Measurements from ENCODE around the gene INHBB. TPM values are rescaled to one million over a fixed set of nuclear protein-coding genes. Genes with fewer than 3 reads are reported as not detected.
A peak's percentile ranks its signal among the peaks of the same experiment; 100 is the strongest.

INHBB gene
- total RNA-seq, 6 donors from 2014 or later: 2.3 to 12.4 (median 8.0) TPM

DNA sequence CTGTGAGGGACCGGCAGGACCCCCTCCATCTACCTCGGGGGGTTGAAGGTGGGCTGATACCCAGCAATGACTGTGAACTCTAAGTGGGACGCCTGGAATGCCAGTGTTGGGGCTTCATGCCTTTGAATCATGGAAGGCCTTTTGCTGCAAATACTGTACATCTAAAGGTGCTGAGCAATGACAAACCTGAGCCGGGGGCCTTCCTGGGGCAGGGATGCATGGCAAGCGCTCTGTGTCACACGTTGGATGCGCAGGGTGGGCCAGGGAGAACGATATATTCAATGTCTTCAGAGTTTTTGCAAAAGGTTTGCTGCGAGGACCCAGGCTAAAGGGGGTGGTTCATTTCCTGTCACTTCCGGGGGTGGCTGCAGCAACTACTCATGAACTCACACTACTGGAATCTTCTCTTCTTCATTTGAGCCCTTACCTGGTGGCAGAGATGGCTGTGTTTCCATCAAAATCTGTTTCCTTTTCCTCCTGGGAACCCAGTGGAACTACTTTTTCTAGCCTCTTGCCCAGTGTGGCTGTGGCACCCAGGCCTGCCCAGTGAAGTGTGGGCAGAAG, 24.1 kb upstream of the INHBB start:
- Histone ChIP-seq H3K4me3 (no peak overlapping the region), H3K9me3 (no peaks in the 10 kb centered on the region), H3K27ac (no peak overlapping the region), H3K27me3 (no peaks in the 10 kb centered on the region), H3K4me1 (peaks cover 7 to 14% (median 10%) of the 10 kb centered on the region in 4 donors), H3K36me3 (no peaks in the 10 kb centered on the region)
- DNase-seq (no peak), ATAC-seq (ENCODE audit: low FRiP score in 2 of 2) (no peak)
- no peak for TF ChIP-seq POLR2A (IDR thresholded peaks at IDR 0.05)
- no peak for TF ChIP-seq EP300 (IDR thresholded peaks at IDR 0.05)
- TF ChIP-seq POLR2AphosphoS5 (IDR thresholded peaks at IDR 0.05): no peak
- TF ChIP-seq, protein P1, sequence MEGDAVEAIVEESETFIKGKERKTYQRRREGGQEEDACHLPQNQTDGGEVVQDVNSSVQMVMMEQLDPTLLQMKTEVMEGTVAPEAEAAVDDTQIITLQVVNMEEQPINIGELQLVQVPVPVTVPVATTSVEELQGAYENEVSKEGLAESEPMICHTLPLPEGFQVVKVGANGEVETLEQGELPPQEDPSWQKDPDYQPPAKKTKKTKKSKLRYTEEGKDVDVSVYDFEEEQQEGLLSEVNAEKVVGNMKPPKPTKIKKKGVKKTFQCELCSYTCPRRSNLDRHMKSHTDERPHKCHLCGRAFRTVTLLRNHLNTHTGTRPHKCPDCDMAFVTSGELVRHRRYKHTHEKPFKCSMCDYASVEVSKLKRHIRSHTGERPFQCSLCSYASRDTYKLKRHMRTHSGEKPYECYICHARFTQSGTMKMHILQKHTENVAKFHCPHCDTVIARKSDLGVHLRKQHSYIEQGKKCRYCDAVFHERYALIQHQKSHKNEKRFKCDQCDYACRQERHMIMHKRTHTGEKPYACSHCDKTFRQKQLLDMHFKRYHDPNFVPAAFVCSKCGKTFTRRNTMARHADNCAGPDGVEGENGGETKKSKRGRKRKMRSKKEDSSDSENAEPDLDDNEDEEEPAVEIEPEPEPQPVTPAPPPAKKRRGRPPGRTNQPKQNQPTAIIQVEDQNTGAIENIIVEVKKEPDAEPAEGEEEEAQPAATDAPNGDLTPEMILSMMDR (IDR thresholded peaks at IDR 0.05): no peak
- WGBS, 2 donors: 86 to 88% methylated on average over 9 to 10 of the region's 10 CpGs

DNA sequence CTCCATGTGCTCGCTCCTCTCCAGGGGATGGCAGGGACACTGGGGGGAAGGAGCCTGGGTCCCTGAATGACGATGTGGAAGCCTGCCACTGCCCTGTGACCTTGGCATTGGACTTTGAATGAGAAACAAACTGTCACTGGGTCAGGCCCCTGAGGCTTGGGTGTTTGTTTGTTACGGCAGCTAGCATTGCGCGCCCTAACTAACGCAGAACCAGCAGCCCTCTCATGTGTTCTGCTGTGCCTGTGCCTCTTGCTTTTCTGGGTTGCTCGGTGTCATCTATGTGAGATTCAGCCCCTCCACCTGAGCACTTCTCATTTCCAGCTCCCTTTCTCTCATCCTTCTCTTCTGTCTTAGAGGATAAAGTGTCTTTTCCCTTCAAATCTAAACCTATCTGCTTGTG, 23.6 kb upstream of the INHBB start:
- Histone ChIP-seq H3K4me3 (no peak overlapping the region), H3K4me1 (peaks cover 7 to 14% (median 10%) of the 10 kb centered on the region in 4 donors), H3K36me3 (no peaks in the 10 kb centered on the region), H3K9me3 (no peaks in the 10 kb centered on the region), H3K27ac (no peak overlapping the region), H3K27me3 (no peaks in the 10 kb centered on the region)
- DNase-seq (no peak), ATAC-seq (ENCODE audit: low FRiP score in 2 of 2) (no peak)
- 95 to 100% methylated on average over 7 of the region's 7 CpGs for WGBS, 2 donors
- TF ChIP-seq, protein P1 (IDR thresholded peaks at IDR 0.05): no peak
- TF ChIP-seq EP300 (IDR thresholded peaks at IDR 0.05) (no peak), POLR2A (IDR thresholded peaks at IDR 0.05) (no peak), POLR2AphosphoS5 (IDR thresholded peaks at IDR 0.05) (no peak)

DNA sequence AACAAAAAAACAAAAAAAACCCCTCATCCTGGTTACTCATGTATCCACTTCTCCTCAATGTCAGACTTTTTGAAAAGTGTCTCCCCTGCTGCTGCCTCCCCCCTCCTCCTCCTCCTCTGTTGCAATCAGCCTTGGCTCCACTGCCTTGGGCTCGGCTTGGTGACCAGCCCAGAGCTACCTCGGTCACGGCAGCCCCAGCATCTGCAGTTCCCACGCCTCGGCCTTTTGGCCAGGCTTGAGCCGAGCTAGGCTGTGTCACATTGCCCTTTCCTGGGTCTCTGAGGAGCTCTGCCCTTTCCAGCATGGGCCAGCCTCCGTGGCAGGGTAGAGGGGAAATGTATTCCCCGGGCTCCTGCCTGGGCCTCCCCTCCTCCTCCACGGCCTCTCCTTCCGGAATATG, 22.7 kb upstream of the INHBB start:
- Histone ChIP-seq H3K36me3 (no peaks in the 10 kb centered on the region), H3K4me3 (no peak overlapping the region), H3K9me3 (no peaks in the 10 kb centered on the region), H3K27me3 (no peaks in the 10 kb centered on the region), H3K27ac (no peak overlapping the region), H3K4me1 (peaks cover 7 to 14% (median 10%) of the 10 kb centered on the region in 4 donors)
- TF ChIP-seq, protein P1 (IDR thresholded peaks at IDR 0.05): no peak
- TF ChIP-seq POLR2A (IDR thresholded peaks at IDR 0.05): no peak
- no peak for TF ChIP-seq EP300 (IDR thresholded peaks at IDR 0.05)
- TF ChIP-seq POLR2AphosphoS5 (IDR thresholded peaks at IDR 0.05): no peak
- ATAC-seq (ENCODE audit: low FRiP score in 2 of 2) (peak; percentile 37 to 86), DNase-seq (no peak)
- 73 to 74% methylated on average over 10 of the region's 10 CpGs for WGBS, 2 donors

DNA sequence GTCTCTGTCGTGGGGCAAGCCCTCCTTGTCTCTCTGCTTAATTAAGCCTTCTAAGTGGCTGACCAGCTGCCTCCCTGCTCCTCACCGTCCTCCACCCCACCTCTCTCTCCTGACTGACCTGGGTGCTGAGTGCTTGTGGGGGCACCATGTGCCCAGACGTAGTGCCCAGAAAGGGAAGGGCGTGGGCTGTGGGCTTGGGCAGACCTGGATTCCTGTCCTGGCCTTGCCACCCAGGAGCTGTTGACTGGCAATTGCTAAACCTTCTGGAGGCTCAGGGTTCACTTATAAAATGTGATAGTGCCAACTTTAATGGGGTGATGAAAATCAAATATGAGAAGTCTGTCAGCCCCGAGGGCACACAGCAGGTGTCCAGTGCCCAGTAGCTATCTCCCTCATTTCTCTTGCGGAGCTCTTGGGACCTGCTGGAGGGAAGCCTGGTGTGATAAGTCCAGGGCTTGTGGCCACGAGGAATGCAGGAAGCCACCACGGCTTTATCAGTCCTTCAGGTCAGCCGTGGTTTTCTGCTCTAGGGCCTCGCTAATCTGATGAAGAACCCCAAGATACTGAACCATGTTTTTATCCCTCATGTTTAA, 22.0 kb upstream of the INHBB start:
- ATAC-seq (ENCODE audit: low FRiP score in 2 of 2) (no peak), DNase-seq (no peak)
- TF ChIP-seq EP300 (IDR thresholded peaks at IDR 0.05) (no peak), POLR2AphosphoS5 (IDR thresholded peaks at IDR 0.05) (no peak)
- Histone ChIP-seq H3K27ac (no peak overlapping the region), H3K4me3 (no peak overlapping the region), H3K27me3 (no peaks in the 10 kb centered on the region), H3K36me3 (no peaks in the 10 kb centered on the region), H3K4me1 (peaks cover 4 to 13% (median 9%) of the 10 kb centered on the region in 4 donors), H3K9me3 (no peaks in the 10 kb centered on the region)
- WGBS, 2 donors: 76 to 87% methylated on average over 9 to 10 of the region's 10 CpGs

DNA sequence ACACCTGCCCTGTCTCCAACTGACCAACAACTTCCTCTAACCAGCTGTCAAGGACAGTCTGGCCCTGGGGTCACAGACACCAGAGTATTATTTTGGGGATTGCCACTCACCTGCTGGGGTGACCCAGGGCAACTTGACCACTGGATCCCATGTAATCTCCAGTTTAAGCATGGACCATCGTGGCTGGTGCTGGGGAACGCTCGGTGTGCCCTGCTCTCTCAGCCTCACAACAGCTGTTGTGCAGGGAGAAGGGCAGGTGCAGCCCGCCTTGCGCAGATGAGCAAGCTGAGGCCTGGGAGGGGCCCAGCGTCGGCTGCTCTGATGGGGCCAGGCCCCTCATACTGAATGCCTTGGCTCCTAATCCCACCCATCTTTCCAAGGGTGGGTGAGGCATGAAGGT, 21.0 kb upstream of the INHBB start:
- TF ChIP-seq, protein P1 (IDR thresholded peaks at IDR 0.05): no peak
- no peak for TF ChIP-seq POLR2AphosphoS5 (IDR thresholded peaks at IDR 0.05)
- no peak for TF ChIP-seq EP300 (IDR thresholded peaks at IDR 0.05)
- TF ChIP-seq POLR2A (IDR thresholded peaks at IDR 0.05): no peak
- Histone ChIP-seq H3K36me3 (no peaks in the 10 kb centered on the region), H3K9me3 (no peaks in the 10 kb centered on the region), H3K27ac (no peak overlapping the region), H3K4me1 (peaks cover 0 to 5% (median 0%) of the 10 kb centered on the region in 4 donors), H3K27me3 (no peaks in the 10 kb centered on the region), H3K4me3 (no peak overlapping the region)
- no peak for ATAC-seq (ENCODE audit: low FRiP score in 2 of 2)
- 75 to 98% methylated on average over 2 to 7 of the region's 7 CpGs for whole genome bisulfite sequencing, 2 donors
- no peak for DNase-seq
